H9 (cell line): ENCODE measurements around the gene SNRPB2. TPM values are rescaled to one million over a fixed set of nuclear protein-coding genes. Genes with fewer than 3 reads are reported as not detected.

Experiments used
- DNase-seq: peaks from one replicate; pipeline ENCODE4 v3.0.0-alpha.2; 2017
- H2AFZ ChIP-seq: one replicate; pipeline ENCODE4 v1.6.1; 2013; ENCODE audit warnings: mild to moderate bottlenecking, low read length, control low read depth, moderate library complexity
- H2AK5ac ChIP-seq: 2 replicates; pipeline ENCODE4 v1.6.1; 2013; ENCODE audit warnings: low read length, control low read depth, mixed read lengths; ENCODE audit not compliant: insufficient read length
- H2BK120ac ChIP-seq: one replicate; pipeline ENCODE4 v1.6.1; 2013; ENCODE audit warnings: low read depth, mild to moderate bottlenecking, low read length, control low read depth, inconsistent platforms; ENCODE audit not compliant: poor library complexity, severe bottlenecking
- H2BK12ac ChIP-seq: 2 replicates; pipeline ENCODE4 v1.6.1; 2013; ENCODE audit warnings: low read length, control low read depth, mixed read lengths, low read depth; ENCODE audit not compliant: insufficient read length
- H2BK15ac ChIP-seq: 2 replicates; pipeline ENCODE4 v1.6.1; 2013; ENCODE audit warnings: low read depth, low read length, control low read depth
- H2BK20ac ChIP-seq: one replicate; pipeline ENCODE4 v1.6.1; 2013; ENCODE audit warnings: low read depth, mild to moderate bottlenecking, low read length, control low read depth, inconsistent platforms; ENCODE audit not compliant: poor library complexity, severe bottlenecking
- H2BK5ac ChIP-seq: 2 replicates; pipeline ENCODE4 v1.6.1; 2013; ENCODE audit warnings: low read length, control low read depth, mixed read lengths; ENCODE audit not compliant: insufficient read length
- H3K14ac ChIP-seq: 2 replicates; pipeline ENCODE4 v1.6.1; 2013; ENCODE audit warnings: low read length, control low read depth; ENCODE audit not compliant: insufficient read depth
- H3K18ac ChIP-seq: 2 replicates; pipeline ENCODE4 v1.6.1; 2013; ENCODE audit warnings: low read depth, mild to moderate bottlenecking, mixed read lengths, low read length, control low read depth; ENCODE audit not compliant: insufficient read length
- H3K23ac ChIP-seq: 2 replicates; pipeline ENCODE4 v1.6.1; 2013; ENCODE audit warnings: low read length, control low read depth, mixed read lengths, low read depth; ENCODE audit not compliant: insufficient read length
- H3K23me2 ChIP-seq: 2 replicates; pipeline ENCODE4 v1.6.1; 2013; ENCODE audit warnings: low read depth, mild to moderate bottlenecking, mixed read lengths, low read length, control low read depth; ENCODE audit not compliant: insufficient read length, poor library complexity, severe bottlenecking
- H3K27ac ChIP-seq: 2 replicates; pipeline ENCODE4 v1.5.1; 2013; ENCODE audit warnings: low read length, control low read depth, mixed read lengths, low read depth; ENCODE audit not compliant: insufficient read length
- H3K27me3 ChIP-seq: 2 replicates; pipeline ENCODE4 v1.6.1; 2013; ENCODE audit warnings: low read length, control low read depth, inconsistent platforms; ENCODE audit not compliant: insufficient read depth
- H3K4ac ChIP-seq: 2 replicates; pipeline ENCODE4 v1.6.1; 2013; ENCODE audit warnings: low read depth, mild to moderate bottlenecking, control low read depth, inconsistent platforms, low read length, moderate library complexity
- H3K4me1 ChIP-seq: 2 replicates; pipeline ENCODE4 v1.6.1; 2013; ENCODE audit warnings: low read length, control low read depth, inconsistent platforms; ENCODE audit not compliant: insufficient read depth
- H3K4me2 ChIP-seq: 2 replicates; pipeline ENCODE4 v1.6.1; 2013; ENCODE audit warnings: low read length, control low read depth, mixed read lengths; ENCODE audit not compliant: insufficient read length, insufficient read depth
- H3K56ac ChIP-seq: 2 replicates; pipeline ENCODE4 v1.6.1; 2013; ENCODE audit warnings: low read depth, mild to moderate bottlenecking, mixed read lengths, low read length, control low read depth; ENCODE audit not compliant: insufficient read length
- H3K79me1 ChIP-seq: 2 replicates; pipeline ENCODE4 v1.6.1; 2013; ENCODE audit warnings: low read depth, mild to moderate bottlenecking, moderate library complexity, low read length, control low read depth, inconsistent platforms; ENCODE audit not compliant: insufficient read depth, poor library complexity, severe bottlenecking
- H3K79me2 ChIP-seq: 2 replicates; pipeline ENCODE4 v1.6.1; 2013; ENCODE audit warnings: low read length, control low read depth, inconsistent platforms; ENCODE audit not compliant: insufficient read depth
- H3K9ac ChIP-seq: 2 replicates; pipeline ENCODE4 v1.6.1; 2013; ENCODE audit warnings: low read length, control low read depth, mixed read lengths; ENCODE audit not compliant: insufficient read length; ENCODE audit errors: extremely low read depth
- H3K9me3 ChIP-seq: one replicate; pipeline ENCODE4 v1.6.1; 2013; ENCODE audit warnings: low read depth, low read length, inconsistent platforms; ENCODE audit not compliant: control insufficient read depth
- H3T11ph ChIP-seq: one replicate; pipeline ENCODE4 v1.6.1; 2013; ENCODE audit warnings: mild to moderate bottlenecking, low read length, control low read depth, inconsistent platforms
- H4K20me1 ChIP-seq: one replicate; pipeline ENCODE4 v1.6.1; 2013; ENCODE audit not compliant: control insufficient read depth, insufficient read length, insufficient read depth
- H4K5ac ChIP-seq: 2 replicates; pipeline ENCODE4 v1.6.1; 2013; ENCODE audit warnings: low read depth, mild to moderate bottlenecking, mixed read lengths, low read length, control low read depth; ENCODE audit not compliant: insufficient read length
- H4K8ac ChIP-seq: replicated peaks from 2 replicates; pipeline ENCODE4 v1.6.1; 2013; ENCODE audit warnings: low read length, control low read depth, mixed read lengths, low read depth; ENCODE audit not compliant: insufficient read length
- H4K91ac ChIP-seq: 2 replicates; pipeline ENCODE4 v1.6.1; 2013; ENCODE audit warnings: low read depth, mild to moderate bottlenecking, moderate library complexity, mixed read lengths, low read length, control low read depth; ENCODE audit not compliant: insufficient read length
- H3K27ac Mint-ChIP-seq, 3 experiments: 2 replicates in 2 of 3; 3 replicates in 1 of 3; pipeline ENCODE4 v1.8.0; 2020 to 2021; ENCODE audit warnings: mixed read lengths in 3 of 3, mild to moderate bottlenecking in 1 of 3, moderate library complexity in 1 of 3
- H3K27me3 Mint-ChIP-seq: 2 replicates; pipeline ENCODE4 v1.8.0; 2021; ENCODE audit warnings: low read depth, mild to moderate bottlenecking, moderate library complexity, mixed read lengths
- H3K36me3 Mint-ChIP-seq, 3 experiments: 2 replicates in 2 of 3; 3 replicates in 1 of 3; pipeline ENCODE4 v1.8.0; 2020 to 2021; ENCODE audit warnings: low read depth in 3 of 3, mixed read lengths in 3 of 3; ENCODE audit not compliant: insufficient read depth in 1 of 3
- H3K4me1 Mint-ChIP-seq, 2 experiments: 2 replicates each; pipeline ENCODE4 v1.8.0; 2020; ENCODE audit warnings: mixed read lengths in 2 of 2
- H3K4me3 Mint-ChIP-seq, 2 experiments: 2 replicates in 1 of 2; 3 replicates in 1 of 2; pipeline ENCODE4 v1.8.0; 2020 to 2021; ENCODE audit warnings: mild to moderate bottlenecking in 2 of 2, mixed read lengths in 2 of 2, moderate library complexity in 1 of 2
- H3K9me3 Mint-ChIP-seq, 2 experiments: 2 replicates in 1 of 2; 3 replicates in 1 of 2; pipeline ENCODE4 v1.8.0; 2020; ENCODE audit warnings: mild to moderate bottlenecking in 2 of 2, mixed read lengths in 2 of 2, moderate library complexity in 1 of 2
- WGBS: extraction: QIAGEN DNeasy Blood & Tissue Kit; methylation state at CpG from one replicate; pipeline ENCODE4 v1.1.7; 2013; ENCODE audit warnings: missing lambda C conversion rate, low lambda C conversion rate, mixed read lengths; ENCODE audit not compliant: insufficient read length; ENCODE audit errors: extremely low coverage; 5-methylcytosine and 5-hydroxymethylcytosine counted together
- total RNA-seq: library from RNA; stranded (reverse); gene quantifications from 2 replicates; pipeline ENCODE4 v1.2.1, GENCODE V29; 2021
- TF ChIP-seq, protein P1 (sequence below): fragments of 200-600 bp; sonication (generic); conservative IDR thresholded peaks from 3 replicates; pipeline ENCODE4 v1.8.0; 2021; ENCODE audit warnings: antibody characterized with exemption, mild to moderate bottlenecking

SNRPB2 gene
- total RNA-seq, 1 experiment from 2014 or later: 93.2 TPM

GRCh38 chr20:16758454-16759180 lies 28.8 kb downstream of the SNRPB2 start:
- Histone ChIP-seq H3K9ac (no peak overlapping the region), H2BK20ac (no peak overlapping the region), H2AK5ac (no peak overlapping the region), H3K27me3 (no peaks in the 10 kb centered on the region), H4K91ac (no peak overlapping the region), H3K23ac (no peak overlapping the region), H3K4me1 (0 out of 2 replicates have a peak, but pooled peaks cover 2% of the 10 kb centered on the region), H2BK120ac (no peak overlapping the region), H3K18ac (no peak overlapping the region), H3K27ac (no peak overlapping the region), H4K5ac (no peak overlapping the region), H3T11ph (no peak overlapping the region), H3K23me2 (no peaks in the 10 kb centered on the region), H4K8ac (no peak overlapping the region), H2BK15ac (no peak overlapping the region), H3K56ac (no peak overlapping the region), H2AFZ (no peak overlapping the region), H3K9me3 (peaks cover 6% of the 10 kb centered on the region), H3K79me1 (no peaks in the 10 kb centered on the region), H4K20me1 (no peaks in the 10 kb centered on the region), H3K14ac (no peak overlapping the region), H2BK5ac (no peak overlapping the region), H3K4me2 (no peak overlapping the region), H2BK12ac (no peak overlapping the region), H3K4ac (no peak overlapping the region), H3K79me2 (no peaks in the 10 kb centered on the region)
- Mint-ChIP-seq H3K9me3 (peaks cover 10 to 19% of the 10 kb centered on the region in 2 experiments), H3K4me1 (peaks cover 15 to 17% of the 10 kb centered on the region in 2 experiments), H3K27me3 (no peaks in the 10 kb centered on the region; the same call in 1 of the 2 replicates), H3K36me3 (peaks cover 6 to 9% (median 7%) of the 10 kb centered on the region in 3 experiments; a peak in 4 of 7 replicates), H3K4me3 (no peak overlapping the region), H3K27ac (no peak overlapping the region)
- TF ChIP-seq, protein P1, sequence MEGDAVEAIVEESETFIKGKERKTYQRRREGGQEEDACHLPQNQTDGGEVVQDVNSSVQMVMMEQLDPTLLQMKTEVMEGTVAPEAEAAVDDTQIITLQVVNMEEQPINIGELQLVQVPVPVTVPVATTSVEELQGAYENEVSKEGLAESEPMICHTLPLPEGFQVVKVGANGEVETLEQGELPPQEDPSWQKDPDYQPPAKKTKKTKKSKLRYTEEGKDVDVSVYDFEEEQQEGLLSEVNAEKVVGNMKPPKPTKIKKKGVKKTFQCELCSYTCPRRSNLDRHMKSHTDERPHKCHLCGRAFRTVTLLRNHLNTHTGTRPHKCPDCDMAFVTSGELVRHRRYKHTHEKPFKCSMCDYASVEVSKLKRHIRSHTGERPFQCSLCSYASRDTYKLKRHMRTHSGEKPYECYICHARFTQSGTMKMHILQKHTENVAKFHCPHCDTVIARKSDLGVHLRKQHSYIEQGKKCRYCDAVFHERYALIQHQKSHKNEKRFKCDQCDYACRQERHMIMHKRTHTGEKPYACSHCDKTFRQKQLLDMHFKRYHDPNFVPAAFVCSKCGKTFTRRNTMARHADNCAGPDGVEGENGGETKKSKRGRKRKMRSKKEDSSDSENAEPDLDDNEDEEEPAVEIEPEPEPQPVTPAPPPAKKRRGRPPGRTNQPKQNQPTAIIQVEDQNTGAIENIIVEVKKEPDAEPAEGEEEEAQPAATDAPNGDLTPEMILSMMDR: no peak
- DNase-seq: no peak
- no CpG with 5 or more reads among the region's 2 CpGs for WGBS
